Activated CD4-positive, alpha-beta T cell treated with anti-CD3 and anti-CD28 coated beads for 24 hours (primary cell): Measurements from ENCODE around the gene MAVS.
A peak's percentile ranks its signal among the peaks of the same experiment; 100 is the strongest.
"Not testable (repeated sequence)": the region's sequence is repeated elsewhere in the genome, so short reads cannot be mapped to it uniquely, and the experiment has no call there.

Source experiments
- DNase-seq, 2 donors: peaks; one replicate each; pipeline ENCODE4 v3.0.0-alpha.2; 2020; ENCODE audit warnings: low read depth in 2 of 2

The MAVS gene

GRCh38 chr20:3815703-3816315 is 30.8 kb upstream of the MAVS start:
- no peak for DNase-seq

- DNase-seq, result no peak
These were observed 28.2 kb upstream of the MAVS start for GRCh38 chr20:3818155-3819151.

- no peak for DNase-seq
These were observed 27.1 kb upstream of the MAVS start for GRCh38 chr20:3819411-3820047.

- DNase-seq, result peak; percentile 75 to 87
These were observed 26.4 kb upstream of the MAVS start, which contains the start of gene AP5S1 for GRCh38 chr20:3820048-3820900. Gene AP5S1 (plus strand): TSS chr20:3820547. CDS start chr20:3822118, 1,571 bp downstream.

- DNase-seq, result no peak
These were observed 25.5 kb upstream of the MAVS start for GRCh38 chr20:3820901-3821727.

GRCh38 chr20:3821996-3822395 is 24.6 kb upstream of the MAVS start:
- no peak for DNase-seq

- no peak for DNase-seq
These were observed 22.8 kb upstream of the MAVS start for GRCh38 chr20:3823881-3824280.

- no peak for DNase-seq
These were observed 21.1 kb upstream of the MAVS start for GRCh38 chr20:3825526-3825925.

- DNase-seq, result no peak
These were observed 20.2 kb upstream of the MAVS start for GRCh38 chr20:3826420-3826819.

GRCh38 chr20:3828798-3829197 is 17.8 kb upstream of the MAVS start:
- DNase-seq, result no peak

- DNase-seq, result not testable (repeated sequence)
These were observed 16.7 kb upstream of the MAVS start for GRCh38 chr20:3829891-3830290.

- DNase-seq, result no peak
These were observed 10.5 kb upstream of the MAVS start for GRCh38 chr20:3836132-3836531.

- DNase-seq, result no peak
These were observed 7.3 kb upstream of the MAVS start for GRCh38 chr20:3839328-3839727.

GRCh38 chr20:3840201-3840600 is 6.4 kb upstream of the MAVS start:
- DNase-seq, result not testable (repeated sequence)

- no peak for DNase-seq
These were observed 4.2 kb upstream of the MAVS start for GRCh38 chr20:3842348-3842930.

GRCh38 chr20:3843490-3843889 is 3.1 kb upstream of the MAVS start:
- DNase-seq, result no peak

GRCh38 chr20:3843990-3844619 is 2.5 kb upstream of the MAVS start:
- DNase-seq, result not testable (repeated sequence)

- DNase-seq, result no peak
These were observed 275 bp upstream of the MAVS start for GRCh38 chr20:3846378-3846739.

- DNase-seq, result no peak
These were observed 851 bp downstream of the MAVS start for GRCh38 chr20:3847429-3847940.

GRCh38 chr20:3848565-3848964 is 1.9 kb downstream of the MAVS start:
- DNase-seq, result no peak
